Activated CD4-positive, alpha-beta T cell treated with anti-CD3 and anti-CD28 coated beads, Interleukin-10, Interleukin-2, amounts not matched to agents 100 ng/mL and 50 ng/mL, durations not matched to agents 16 hours and 8 hours (primary cell): ENCODE measurements around the gene FHL5.
"Not testable (repeated sequence)": the region's sequence is repeated elsewhere in the genome, so short reads cannot be mapped to it uniquely, and the experiment has no call there.

Experiments
- DNase-seq: peaks from one replicate; pipeline ENCODE4 v3.0.0-alpha.2; 2020

Gene FHL5

DNA sequence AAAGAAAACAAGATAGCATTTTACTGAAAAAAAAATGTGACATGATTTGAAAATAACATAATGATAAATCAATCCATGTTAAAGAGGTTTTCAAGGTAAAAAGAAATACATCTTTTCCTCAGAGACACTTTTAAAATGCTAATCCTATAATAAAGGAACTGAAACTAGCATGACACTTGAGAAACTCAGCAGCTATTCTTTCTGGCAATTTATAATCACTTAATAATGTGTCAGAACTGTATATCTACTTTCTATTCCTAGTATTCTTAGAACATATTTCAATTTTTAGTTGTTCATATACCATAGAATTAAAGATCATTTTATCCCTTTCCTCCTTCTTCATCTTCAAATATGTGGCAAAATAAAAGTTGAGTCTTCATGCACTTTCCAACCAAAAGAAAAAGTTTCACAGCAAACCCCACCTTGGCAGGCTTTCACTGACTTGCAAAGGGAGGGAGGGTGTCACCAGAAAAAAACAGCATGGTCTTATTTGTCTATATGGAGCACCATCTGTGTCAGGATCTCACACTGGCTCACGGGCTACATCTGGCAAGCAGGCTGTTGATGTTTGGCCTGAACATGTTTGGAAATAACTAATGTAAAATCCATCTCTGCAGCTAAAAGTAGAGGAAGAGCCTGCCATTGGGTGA, 48.5 kb downstream of the FHL5 start:
- DNase-seq: no peak

DNA sequence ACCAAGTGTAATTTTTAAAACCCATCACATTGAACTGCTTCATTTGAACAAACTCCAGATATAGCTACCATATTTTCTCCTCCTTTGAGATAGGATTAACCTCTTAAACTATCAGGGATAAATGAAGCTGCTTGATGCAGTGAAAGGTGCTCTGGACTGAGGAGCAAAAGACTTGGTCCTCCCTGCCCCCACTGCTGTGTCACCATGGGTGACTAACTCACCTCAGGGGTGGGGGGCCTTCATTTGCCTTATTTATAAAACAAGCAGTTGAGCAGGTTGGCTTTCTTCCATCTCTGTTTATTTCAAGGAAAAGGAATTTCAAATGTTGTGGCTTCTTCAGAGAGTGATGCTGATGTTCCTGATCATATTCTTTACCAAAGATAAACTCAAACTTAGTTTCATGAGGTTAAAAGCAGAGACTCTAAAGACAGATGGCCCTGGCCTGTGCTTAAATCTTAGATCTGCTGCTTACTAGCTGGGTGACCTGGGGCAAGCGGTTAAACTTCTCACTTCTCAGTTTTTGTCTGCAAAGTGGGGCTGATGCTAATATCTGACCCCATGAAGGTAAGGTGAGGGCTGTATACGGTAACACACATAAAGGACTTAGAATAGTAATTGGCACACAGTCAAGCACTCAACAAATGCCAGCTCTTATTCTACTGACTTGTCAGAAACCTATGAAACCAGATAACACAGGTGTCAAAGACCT, 50.5 kb downstream of the FHL5 start:
- DNase-seq: no peak

GRCh38 chr6:96620851-96621250, 57.9 kb downstream of the FHL5 start:
- DNase-seq: no peak

GRCh38 chr6:96621983-96622382, 59.1 kb downstream of the FHL5 start:
- no peak for DNase-seq

DNA sequence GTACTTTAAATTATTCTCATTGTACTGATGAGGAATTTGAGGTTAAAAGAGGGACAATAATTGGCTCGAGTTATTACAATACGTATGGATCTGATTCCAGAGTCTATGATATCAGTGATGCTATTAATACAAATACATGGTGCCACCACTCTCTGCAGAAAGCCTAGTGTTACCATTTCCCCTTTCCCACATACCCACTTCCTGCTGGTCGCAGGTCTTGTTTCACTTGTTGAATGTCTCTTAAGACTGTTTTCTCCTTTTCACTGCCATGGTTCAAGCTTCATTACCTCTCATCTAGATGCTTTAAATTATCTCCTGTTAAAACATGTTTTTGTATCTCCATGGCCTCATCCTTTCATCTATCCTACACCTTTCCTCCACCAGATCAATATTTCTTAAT, 62.0 kb downstream of the FHL5 start:
- no peak for DNase-seq

GRCh38 chr6:96626759-96627364, 63.9 kb downstream of the FHL5 start:
- peak; percentile 26 for DNase-seq

DNA sequence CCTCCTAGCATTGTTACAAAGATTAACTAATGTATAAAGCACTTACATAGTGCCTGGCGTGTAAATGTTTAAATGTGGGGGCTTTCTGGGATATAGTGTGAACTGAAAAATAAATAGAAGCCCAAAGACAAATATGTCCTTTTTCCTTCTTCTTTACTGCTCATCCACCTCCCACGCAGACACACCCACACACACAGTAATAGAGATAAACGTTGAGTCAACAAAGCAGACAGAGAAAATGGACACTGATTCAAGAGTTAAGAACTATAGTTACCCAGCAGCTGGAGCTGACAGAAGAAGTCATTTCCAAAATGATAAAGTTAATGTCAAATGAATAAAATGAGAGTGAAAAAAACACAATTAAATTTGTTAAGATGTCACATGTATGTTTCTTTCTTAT, 68.3 kb downstream of the FHL5 start:
- DNase-seq: no peak

DNA sequence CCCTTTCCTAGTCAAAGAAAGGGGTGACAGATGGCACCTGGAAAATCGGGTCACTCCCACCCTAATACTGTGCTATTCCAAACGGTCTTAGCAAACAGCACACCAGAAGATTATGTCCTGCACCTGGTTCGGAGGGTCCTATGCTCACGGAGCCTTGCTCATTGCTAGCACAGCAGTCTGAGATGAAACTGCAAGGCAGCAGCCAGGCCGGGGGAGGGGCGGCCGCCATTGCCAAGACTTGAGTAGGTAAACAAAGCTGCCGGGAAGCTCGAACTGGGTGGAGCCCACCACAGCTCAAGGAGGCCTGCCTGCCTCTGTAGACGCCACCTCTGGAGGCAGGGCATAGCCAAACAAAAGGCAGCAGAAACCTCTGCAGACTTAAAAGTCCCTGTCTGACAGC, 75.1 kb downstream of the FHL5 start:
- DNase-seq: not testable (repeated sequence)

DNA sequence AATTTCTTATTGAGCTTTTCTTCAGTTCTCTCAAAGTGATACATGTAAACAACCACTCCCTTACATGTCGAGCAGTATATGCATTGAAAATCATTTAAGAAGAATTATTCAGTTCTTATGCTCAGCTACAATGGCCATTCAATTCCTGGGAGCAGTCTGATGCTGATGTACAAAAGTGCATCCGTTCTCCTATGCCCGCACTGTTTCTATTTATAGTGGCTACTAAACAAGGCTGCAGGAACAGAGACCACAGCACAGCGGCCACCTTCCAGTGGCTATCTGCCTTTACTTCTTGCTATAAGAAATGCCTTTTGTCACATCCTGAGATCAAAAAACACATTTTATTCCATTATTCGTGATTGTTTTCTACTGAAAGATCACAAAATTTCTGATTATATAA, 82.2 kb downstream of the FHL5 start:
- DNase-seq: no peak

DNA sequence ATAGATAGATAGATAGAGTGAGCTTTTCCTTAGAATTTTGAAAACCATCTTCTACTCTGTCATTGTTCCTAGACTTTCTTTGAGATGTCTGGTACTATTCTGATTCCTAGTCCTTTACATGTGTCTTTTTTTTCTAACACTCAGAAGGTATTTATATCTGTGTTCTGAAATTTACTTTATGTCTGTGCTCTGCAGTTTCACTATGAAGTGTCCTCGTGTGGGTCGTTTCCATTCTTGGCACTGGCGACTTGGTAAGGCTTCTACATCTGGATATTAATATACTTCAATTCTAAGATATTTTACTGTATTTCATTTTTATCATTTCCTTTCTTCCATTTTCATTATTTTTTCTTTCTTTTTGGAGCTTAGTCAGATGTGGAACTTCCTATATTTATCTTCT, 87.0 kb downstream of the FHL5 start:
- DNase-seq: no peak

DNA sequence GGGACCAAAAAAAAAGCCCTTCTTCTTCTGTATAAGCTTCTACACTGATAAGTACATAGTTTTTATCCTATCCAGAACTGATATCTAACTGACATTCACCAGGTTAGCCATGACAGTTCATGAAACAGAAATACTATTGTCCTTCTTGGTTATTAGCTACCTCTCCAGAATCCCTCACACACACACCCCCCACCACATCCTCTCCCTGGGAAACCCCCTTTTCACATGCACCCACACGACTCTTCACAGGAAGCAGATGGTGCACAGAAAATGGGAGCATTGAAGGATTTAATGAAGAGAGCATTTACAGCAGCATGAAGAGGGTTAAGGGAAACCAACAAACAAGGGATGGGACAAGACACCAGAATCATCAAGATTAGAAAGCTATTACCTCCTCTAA, 88.9 kb downstream of the FHL5 start:
- DNase-seq: peak; percentile 23

- no peak for DNase-seq
Observed at GRCh38 chr6:96652552-96652951, 89.6 kb downstream of the FHL5 start.

GRCh38 chr6:96653181-96653580, 90.3 kb downstream of the FHL5 start:
- DNase-seq: no peak

DNA sequence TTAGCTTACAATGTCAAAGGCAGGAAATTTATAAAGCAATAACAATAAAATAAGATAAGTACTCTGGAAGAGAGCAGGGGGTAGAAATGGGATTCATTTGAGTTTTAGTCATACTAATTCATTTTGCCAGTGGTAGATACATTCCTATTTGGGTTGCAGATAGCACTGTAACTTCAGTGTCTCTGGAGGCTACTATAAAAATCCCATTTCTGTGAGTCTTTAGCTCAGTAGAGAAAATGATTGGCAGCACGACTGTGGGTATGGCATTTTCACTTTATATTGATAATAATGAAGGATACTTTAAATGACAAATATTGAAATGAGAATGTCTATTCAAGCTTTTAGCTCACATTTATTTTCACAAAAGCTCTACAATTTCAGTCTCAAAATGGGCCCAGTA, 93.6 kb downstream of the FHL5 start:
- no peak for DNase-seq

GRCh38 chr6:96657344-96657743, 94.4 kb downstream of the FHL5 start:
- DNase-seq: no peak

GRCh38 chr6:96659084-96659845, 96.3 kb downstream of the FHL5 start:
- peak; percentile 10 for DNase-seq
